Measurements from ENCODE around the gene COMMD4.
A peak's percentile ranks its signal among the peaks of the same experiment; 100 is the strongest.
"Not testable (repeated sequence)": the region's sequence is repeated elsewhere in the genome, so short reads cannot be mapped to it uniquely, and the experiment has no call there.

Gene COMMD4

GRCh38 chr15:75335705-75336355, at the start of gene COMMD4:
TSS of gene COMMD4 (plus strand) at chr15:75336063. CDS start at chr15:75336090, 27 bp downstream.
- DNase-seq (ENCODE audit: low spot score): peak; percentile 94

- not testable (repeated sequence) for DNase-seq (ENCODE audit: low spot score)
These were observed 42.2 kb upstream of the COMMD4 start for GRCh38 chr15:75293660-75294059.

- DNase-seq (ENCODE audit: low spot score): not testable (repeated sequence)
These were observed 37.1 kb upstream of the COMMD4 start for GRCh38 chr15:75298541-75299310.

- not testable (repeated sequence) for DNase-seq (ENCODE audit: low spot score)
These were observed 36.6 kb upstream of the COMMD4 start for GRCh38 chr15:75299311-75299688.

GRCh38 chr15:75300026-75300425, 35.8 kb upstream of the COMMD4 start:
- not testable (repeated sequence) for DNase-seq (ENCODE audit: low spot score)

- DNase-seq (ENCODE audit: low spot score): no peak
These were observed 33.5 kb upstream of the COMMD4 start for GRCh38 chr15:75302318-75302717.

- DNase-seq (ENCODE audit: low spot score): not testable (repeated sequence)
These were observed 33.1 kb upstream of the COMMD4 start for GRCh38 chr15:75302753-75303152.

GRCh38 chr15:75306188-75306587, 29.7 kb upstream of the COMMD4 start:
- DNase-seq (ENCODE audit: low spot score): no peak

GRCh38 chr15:75307778-75308390, 28.0 kb upstream of the COMMD4 start:
- DNase-seq (ENCODE audit: low spot score): no peak

- DNase-seq (ENCODE audit: low spot score): no peak
These were observed 26.2 kb upstream of the COMMD4 start for GRCh38 chr15:75309711-75310110.

GRCh38 chr15:75312548-75312947, 23.3 kb upstream of the COMMD4 start:
- DNase-seq (ENCODE audit: low spot score): not testable (repeated sequence)

- DNase-seq (ENCODE audit: low spot score): no peak
These were observed 22.6 kb upstream of the COMMD4 start for GRCh38 chr15:75313116-75313845.

- DNase-seq (ENCODE audit: low spot score): no peak
These were observed 21.1 kb upstream of the COMMD4 start for GRCh38 chr15:75314552-75315290.

GRCh38 chr15:75319231-75319897, 16.5 kb upstream of the COMMD4 start:
- not testable (repeated sequence) for DNase-seq (ENCODE audit: low spot score)

GRCh38 chr15:75321711-75322110, 14.2 kb upstream of the COMMD4 start:
- no peak for DNase-seq (ENCODE audit: low spot score)

- DNase-seq (ENCODE audit: low spot score): no peak
These were observed 9.9 kb upstream of the COMMD4 start for GRCh38 chr15:75325922-75326321.

GRCh38 chr15:75327005-75327404, 8.9 kb upstream of the COMMD4 start:
- no peak for DNase-seq (ENCODE audit: low spot score)

- no peak for DNase-seq (ENCODE audit: low spot score)
These were observed 8.4 kb upstream of the COMMD4 start for GRCh38 chr15:75327491-75327890.

GRCh38 chr15:75328493-75329314, 7.2 kb upstream of the COMMD4 start:
- DNase-seq (ENCODE audit: low spot score): no peak

GRCh38 chr15:75329571-75329970, 6.3 kb upstream of the COMMD4 start:
- no peak for DNase-seq (ENCODE audit: low spot score)
